Activated CD4-positive, alpha-beta T cell treated with anti-CD3 and anti-CD28 coated beads for 4 hours (primary cell): ENCODE measurements around the gene GALNT15.
A peak's percentile ranks its signal among the peaks of the same experiment; 100 is the strongest.

ENCODE experiments used
- DNase-seq, 2 donors: peaks; one replicate each; pipeline ENCODE4 v3.0.0-alpha.2; 2020

Gene GALNT15

GRCh38 chr3:16171009-16171408 is 3.5 kb upstream of the GALNT15 start:
- DNase-seq = no peak

GRCh38 chr3:16171825-16172224 is 2.7 kb upstream of the GALNT15 start:
- no peak for DNase-seq

GRCh38 chr3:16173283-16174025 is 1.0 kb upstream of the GALNT15 start:
- DNase-seq = no peak

GRCh38 chr3:16174026-16174355 is 489 bp upstream of the GALNT15 start:
- DNase-seq = no peak

GRCh38 chr3:16174976-16175901 is 759 bp downstream of the GALNT15 start:
- DNase-seq = no peak

GRCh38 chr3:16176391-16177030 is 2.0 kb downstream of the GALNT15 start:
- DNase-seq = no peak

GRCh38 chr3:16177382-16177781 is 2.9 kb downstream of the GALNT15 start:
- DNase-seq = no peak

GRCh38 chr3:16177962-16178627 is 3.6 kb downstream of the GALNT15 start:
- DNase-seq = peak; percentile 28 to 45

- DNase-seq = no peak
Measured at GRCh38 chr3:16178628-16178988, 4.1 kb downstream of the GALNT15 start.

- DNase-seq = no peak
Measured at GRCh38 chr3:16179261-16179660, 4.8 kb downstream of the GALNT15 start.

GRCh38 chr3:16179771-16180736 is 5.6 kb downstream of the GALNT15 start:
- no peak for DNase-seq

GRCh38 chr3:16180737-16181134 is 6.3 kb downstream of the GALNT15 start:
- no peak for DNase-seq

- DNase-seq = no peak
Measured at GRCh38 chr3:16181361-16181760, 6.9 kb downstream of the GALNT15 start.

GRCh38 chr3:16182183-16182582 is 7.7 kb downstream of the GALNT15 start:
- DNase-seq = no peak

GRCh38 chr3:16182612-16183011 is 8.1 kb downstream of the GALNT15 start:
- no peak for DNase-seq

- no peak for DNase-seq
Measured at GRCh38 chr3:16183082-16183481, 8.6 kb downstream of the GALNT15 start.

- DNase-seq = no peak
Measured at GRCh38 chr3:16183601-16184270, 9.3 kb downstream of the GALNT15 start.

- DNase-seq = no peak
Measured at GRCh38 chr3:16186086-16186485, 11.6 kb downstream of the GALNT15 start.

- DNase-seq = no peak
Measured at GRCh38 chr3:16186565-16186964, 12.1 kb downstream of the GALNT15 start.

- no peak for DNase-seq
Measured at GRCh38 chr3:16187213-16187790, 12.8 kb downstream of the GALNT15 start.

GRCh38 chr3:16188071-16188470 is 13.6 kb downstream of the GALNT15 start:
- no peak for DNase-seq
